Measurements from ENCODE around the gene TH. TPM values are rescaled to one million over a fixed set of nuclear protein-coding genes. Genes with fewer than 3 reads are reported as not detected.

The TH gene
- total and polyA plus RNA-seq, 9 of the 15 experiments (the other 6 are each of a cell fraction or from before 2014, with no cell fraction given): not detected

DNA sequence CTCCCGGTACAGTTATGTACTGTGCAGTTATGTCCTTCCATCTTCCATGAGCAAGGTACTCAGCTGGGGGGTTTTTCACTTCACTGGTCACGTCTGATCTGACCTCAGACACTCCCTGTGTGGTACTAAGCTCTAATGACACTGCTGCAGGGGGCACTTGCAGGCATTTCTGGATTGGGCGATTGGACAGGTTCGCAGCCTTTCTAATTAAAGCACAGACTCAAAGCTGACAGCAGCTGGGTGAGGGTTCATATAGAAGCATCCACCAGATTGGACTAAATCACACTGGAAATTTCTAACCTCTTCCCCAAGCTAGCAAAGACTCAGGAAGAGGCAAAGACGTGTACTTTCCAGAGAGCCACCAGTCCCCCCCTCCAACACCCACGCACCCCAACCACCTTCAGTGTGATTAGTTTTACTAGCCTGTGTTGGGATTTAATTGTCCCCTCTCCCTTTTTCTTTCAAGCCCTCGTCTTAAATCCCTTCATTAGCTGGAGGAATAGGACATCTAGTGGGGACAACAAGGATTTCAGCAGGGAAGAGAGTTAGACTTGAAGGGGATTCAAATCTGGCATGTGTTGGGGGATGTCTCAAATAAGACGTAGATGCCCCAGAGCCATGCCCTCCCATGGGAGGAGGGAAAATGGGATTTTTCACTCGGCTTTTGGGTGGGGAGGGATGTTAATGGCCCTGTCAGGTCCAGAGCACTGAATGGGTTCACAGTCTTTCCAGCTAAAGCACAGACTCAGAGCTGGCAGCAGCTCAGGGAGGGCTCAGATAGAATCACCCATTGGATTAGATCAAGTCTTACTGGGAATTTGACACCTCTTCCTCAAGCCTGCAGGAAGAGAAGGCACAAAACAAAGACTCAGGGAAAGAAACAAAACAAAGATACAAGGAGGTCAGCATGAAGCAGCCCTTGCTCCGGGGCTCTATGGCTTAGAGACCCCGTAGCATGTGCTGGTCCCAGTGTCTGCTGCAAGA lies 21.5 kb downstream of the TH start (continued):
- no peak for TF ChIP-seq KAT8 (IDR thresholded peaks at IDR 0.05; ENCODE audit: low read depth)

DNA sequence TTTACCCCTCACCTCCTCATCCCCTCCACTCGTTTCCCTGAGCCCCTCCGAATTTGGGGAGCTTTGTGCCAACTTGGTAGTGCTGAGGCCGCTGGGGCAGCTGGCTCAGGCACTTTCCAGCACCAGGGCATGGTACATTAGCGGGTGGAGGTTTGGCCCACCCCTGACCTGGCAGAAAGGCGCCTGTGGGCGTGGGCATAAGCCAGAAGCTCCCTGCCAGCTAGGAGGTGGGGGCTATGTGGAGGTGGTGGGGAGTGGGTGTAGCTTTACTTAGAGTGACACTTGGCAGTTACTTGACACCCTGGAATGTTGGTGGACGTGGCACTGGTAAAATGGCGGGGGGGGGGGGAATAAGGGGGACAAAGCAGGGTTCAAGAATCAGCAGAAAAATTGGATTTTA lies 22.2 kb downstream of the TH start:
- ATAC-seq (no peak), FAIRE-seq (no peak)
- TF ChIP-seq, protein P1, sequence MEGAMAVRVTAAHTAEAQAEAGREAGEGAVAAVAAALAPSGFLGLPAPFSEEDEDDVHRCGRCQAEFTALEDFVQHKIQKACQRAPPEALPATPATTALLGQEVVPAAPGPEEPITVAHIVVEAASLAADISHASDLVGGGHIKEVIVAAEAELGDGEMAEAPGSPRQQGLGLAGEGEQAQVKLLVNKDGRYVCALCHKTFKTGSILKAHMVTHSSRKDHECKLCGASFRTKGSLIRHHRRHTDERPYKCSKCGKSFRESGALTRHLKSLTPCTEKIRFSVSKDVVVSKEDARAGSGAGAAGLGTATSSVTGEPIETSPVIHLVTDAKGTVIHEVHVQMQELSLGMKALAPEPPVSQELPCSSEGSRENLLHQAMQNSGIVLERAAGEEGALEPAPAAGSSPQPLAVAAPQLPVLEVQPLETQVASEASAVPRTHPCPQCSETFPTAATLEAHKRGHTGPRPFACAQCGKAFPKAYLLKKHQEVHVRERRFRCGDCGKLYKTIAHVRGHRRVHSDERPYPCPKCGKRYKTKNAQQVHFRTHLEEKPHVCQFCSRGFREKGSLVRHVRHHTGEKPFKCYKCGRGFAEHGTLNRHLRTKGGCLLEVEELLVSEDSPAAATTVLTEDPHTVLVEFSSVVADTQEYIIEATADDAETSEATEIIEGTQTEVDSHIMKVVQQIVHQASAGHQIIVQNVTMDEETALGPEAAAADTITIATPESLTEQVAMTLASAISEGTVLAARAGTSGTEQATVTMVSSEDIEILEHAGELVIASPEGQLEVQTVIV (CRISPR knock-in tag; IDR thresholded peaks at IDR 0.05; ENCODE audit: borderline replicate concordance): no peak
- TF ChIP-seq, protein P2, sequence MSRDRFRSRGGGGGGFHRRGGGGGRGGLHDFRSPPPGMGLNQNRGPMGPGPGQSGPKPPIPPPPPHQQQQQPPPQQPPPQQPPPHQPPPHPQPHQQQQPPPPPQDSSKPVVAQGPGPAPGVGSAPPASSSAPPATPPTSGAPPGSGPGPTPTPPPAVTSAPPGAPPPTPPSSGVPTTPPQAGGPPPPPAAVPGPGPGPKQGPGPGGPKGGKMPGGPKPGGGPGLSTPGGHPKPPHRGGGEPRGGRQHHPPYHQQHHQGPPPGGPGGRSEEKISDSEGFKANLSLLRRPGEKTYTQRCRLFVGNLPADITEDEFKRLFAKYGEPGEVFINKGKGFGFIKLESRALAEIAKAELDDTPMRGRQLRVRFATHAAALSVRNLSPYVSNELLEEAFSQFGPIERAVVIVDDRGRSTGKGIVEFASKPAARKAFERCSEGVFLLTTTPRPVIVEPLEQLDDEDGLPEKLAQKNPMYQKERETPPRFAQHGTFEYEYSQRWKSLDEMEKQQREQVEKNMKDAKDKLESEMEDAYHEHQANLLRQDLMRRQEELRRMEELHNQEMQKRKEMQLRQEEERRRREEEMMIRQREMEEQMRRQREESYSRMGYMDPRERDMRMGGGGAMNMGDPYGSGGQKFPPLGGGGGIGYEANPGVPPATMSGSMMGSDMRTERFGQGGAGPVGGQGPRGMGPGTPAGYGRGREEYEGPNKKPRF (IDR thresholded peaks at IDR 0.05; ENCODE audit: low read depth, low read length): no peak
- TF ChIP-seq ZNF212 (CRISPR knock-in tag; IDR thresholded peaks at IDR 0.05): no peak
- no peak for TF ChIP-seq SRSF9 (IDR thresholded peaks at IDR 0.05; ENCODE audit: borderline replicate concordance, low read depth, low read length)
- no peak for TF ChIP-seq SPI1 (IDR thresholded peaks at IDR 0.05; ENCODE audit: borderline replicate concordance, low read depth, low read length)
- TF ChIP-seq PRPF4 (IDR thresholded peaks at IDR 0.05; ENCODE audit: insufficient read depth, low read depth, low read length, poor library complexity, severe bottlenecking): no peak
- TF ChIP-seq CREBBP (IDR thresholded peaks at IDR 0.05; ENCODE audit: low read depth, low read length): no peak
- no peak for TF ChIP-seq HDAC6 (IDR thresholded peaks at IDR 0.05; ENCODE audit: low read depth, low read length)
- TF ChIP-seq ZNF699 (CRISPR knock-in tag; IDR thresholded peaks at IDR 0.05; ENCODE audit: insufficient replicate concordance): no peak
- no peak for TF ChIP-seq MEF2A (IDR thresholded peaks at IDR 0.05; ENCODE audit: control insufficient read depth, low read depth, low read length)
- no peak for TF ChIP-seq CEBPG (CRISPR knock-in tag; IDR thresholded peaks at IDR 0.05)
- no peak for TF ChIP-seq CEBPG (tag; conservative IDR thresholded peaks at IDR 0.05 in 1 of 2, IDR thresholded peaks at IDR 0.05 in 1 of 2)
- no peak for TF ChIP-seq TARDBP (IDR thresholded peaks at IDR 0.05)

More for the DNA sequence above, 22.2 kb downstream of the TH start:
- BruUV-seq (replicated peaks): no TSS peak
- Histone ChIP-seq H3K4me3 (no peak overlapping the region), H3K36me3 (ENCODE audit: control insufficient read depth, insufficient read depth, low read length) (no peaks in the 10 kb centered on the region), H3K9me3 (replicated peaks; ENCODE audit: control insufficient read depth, insufficient read depth, low read depth, low read length) (no peaks in the 10 kb centered on the region), H3K9me1 (ENCODE audit: control insufficient read depth, insufficient read depth, low read length) (no peaks in the 10 kb centered on the region), H3K4me1 (replicated peaks in 1 of 2; ENCODE audit: control insufficient read depth in 2 of 2, insufficient read depth in 2 of 2, low read length in 2 of 2) (peaks cover 0 to 8% of the 10 kb centered on the region in 2 experiments; a peak in 1 of 5 replicates), H3K9ac (ENCODE audit: insufficient read depth in 1 of 2, low read depth in 2 of 2, low read length in 2 of 2) (no peak overlapping the region), H3K4me2 (ENCODE audit: insufficient read depth, low read length) (no peak overlapping the region), H3K79me2 (ENCODE audit: control insufficient read depth, insufficient read depth, low read length) (no peaks in the 10 kb centered on the region), H3K27ac (ENCODE audit: extremely low read depth, low read depth, low read length) (no peak overlapping the region), H3K27me3 (ENCODE audit: control insufficient read depth in 2 of 2, insufficient read depth in 2 of 2, low read length in 2 of 2) (peaks cover 4 to 54% of the 10 kb centered on the region in 2 experiments; a peak in 3 of 5 replicates), H2AFZ (ENCODE audit: low read depth, low read length) (no peak overlapping the region), H4K20me1 (replicated peaks; ENCODE audit: control insufficient read depth, insufficient read depth, low read length) (peaks cover 29% of the 10 kb centered on the region; the same call in 1 of the 2 replicates)
- WGBS (ENCODE audit: insufficient coverage, low coverage, missing lambda C conversion rate): 2% methylated on average over 6 of the region's 8 CpGs
- CTCF ChIA-PET (ENCODE audit: low intra/inter-chr PET ratio): interaction anchor here (3.7 kb wide), 1 partner anchor 112 kb away, joined by 111 read pairs; no protein-coding TSS in a partner anchor
- no peak for DNase-seq (ENCODE audit: extremely low read depth in 1 of 4, low spot score in 3 of 4)
- intact Hi-C loops (cut with micrococcal nuclease): no loop called here
- in situ Hi-C loops (cut with MboI): no loop called here
- POLR2A ChIA-PET: interaction anchor here (1.8 kb wide), 1 partner anchor 111 kb away, joined by 7 read pairs; no protein-coding TSS in a partner anchor

Measured in K562 (cell line).